ENCODE data around the gene HDC.

GRCh38 chr15:50224606-50225005 lies 40.9 kb downstream of the HDC start:
- TF ChIP-seq GATA3 (IDR thresholded peaks at IDR 0.05; ENCODE audit: low read depth, low read length), result no peak
- TF ChIP-seq GATA2 (IDR thresholded peaks at IDR 0.05; ENCODE audit: low read depth, low read length), result no peak
